Erythroblast (primary cell): Measurements from ENCODE around the gene DHTKD1.

Source experiments
- GATA1 ChIP-seq: IDR thresholded peaks from 2 replicates; pipeline ENCODE4 v1.6.1; 2011; ENCODE audit warnings: low read depth, mild to moderate bottlenecking, control low read depth, low read length, moderate library complexity
- POLR2A ChIP-seq: IDR thresholded peaks from 2 replicates; pipeline ENCODE4 v1.6.1; 2011; ENCODE audit warnings: mild to moderate bottlenecking, low read length

DNA sequence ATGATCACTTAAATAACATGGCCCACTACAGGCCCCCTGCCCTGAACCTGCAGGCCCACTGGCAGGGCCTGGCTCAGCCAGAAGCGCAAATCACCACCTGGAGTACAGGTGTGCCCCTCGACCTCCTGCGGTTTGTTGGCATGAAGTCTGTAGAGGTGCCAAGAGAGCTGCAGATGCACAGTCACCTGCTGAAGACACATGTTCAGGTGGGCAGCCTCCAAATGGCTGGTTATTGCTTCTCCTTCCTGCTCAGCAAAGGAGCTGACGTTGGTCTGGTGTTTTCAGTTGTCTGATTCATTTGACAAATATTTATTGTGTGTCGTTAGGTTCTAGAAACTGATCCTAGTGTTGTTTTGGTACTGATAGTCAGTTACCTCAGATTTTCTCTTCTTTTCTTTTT, 29.0 kb downstream of the DHTKD1 start:
- TF ChIP-seq POLR2A = no peak
- TF ChIP-seq GATA1 = no peak
